ENCODE results near the gene TGFBR2. TPM values are rescaled to one million over a fixed set of nuclear protein-coding genes. Genes with fewer than 3 reads are reported as not detected.

Gene TGFBR2
- total RNA-seq, 1 experiment from 2014 or later, result 16.1 TPM

- intact Hi-C loops (cut with micrococcal nuclease; ENCODE audit: unreplicated experiment), result no loop called here
- POLR2A ChIA-PET (ENCODE audit: low non-redundant PET), result no interaction called here
Observed at GRCh38 chr3:30631243-30631904, 25.0 kb downstream of the TGFBR2 start.

GRCh38 chr3:30632065-30632464, 25.7 kb downstream of the TGFBR2 start:
- Histone ChIP-seq H3K27ac (ENCODE audit: low read depth, low read length, poor library complexity, severe bottlenecking) (peak overlapping the region; percentile 26), H3K9me3 (ENCODE audit: low read depth, low read length, poor library complexity, severe bottlenecking) (no peaks in the 10 kb centered on the region), H3K4me1 (ENCODE audit: insufficient read depth, low read length, poor library complexity, severe bottlenecking) (peaks cover 88% of the 10 kb centered on the region), H3K4me3 (ENCODE audit: low read depth, low read length, poor library complexity, severe bottlenecking) (no peak overlapping the region), H3K27me3 (replicated peaks; ENCODE audit: insufficient read depth, low read depth, low read length, poor library complexity) (no peaks in the 10 kb centered on the region), H3K36me3 (ENCODE audit: insufficient read depth, low read length, poor library complexity, severe bottlenecking) (no peaks in the 10 kb centered on the region)
- TF ChIP-seq EZH2 (IDR thresholded peaks at IDR 0.05; ENCODE audit: borderline replicate concordance, low read depth, low read length, poor library complexity, severe bottlenecking) (no peak), CTCF (conservative IDR thresholded peaks at IDR 0.05; ENCODE audit: low read depth, low read length) (no peak)
- intact Hi-C loops (cut with micrococcal nuclease; ENCODE audit: unreplicated experiment), result no loop called here
- DNase-seq (ENCODE audit: low spot score), result peak; percentile 63
- ChIA-PET POLR2A (ENCODE audit: low non-redundant PET) (no interaction called here), CTCF (no interaction called here)
- no TSS peak for BruUV-seq (replicated peaks)

More at GRCh38 chr3:30631243-30631904, 25.0 kb downstream of the TGFBR2 start:
- Histone ChIP-seq H3K27ac (ENCODE audit: low read depth, low read length, poor library complexity, severe bottlenecking) (peak overlapping the region; percentile 26), H3K27me3 (replicated peaks; ENCODE audit: insufficient read depth, low read depth, low read length, poor library complexity) (no peaks in the 10 kb centered on the region), H3K9me3 (ENCODE audit: low read depth, low read length, poor library complexity, severe bottlenecking) (no peaks in the 10 kb centered on the region), H3K36me3 (ENCODE audit: insufficient read depth, low read length, poor library complexity, severe bottlenecking) (no peaks in the 10 kb centered on the region), H3K4me3 (ENCODE audit: low read depth, low read length, poor library complexity, severe bottlenecking) (no peak overlapping the region), H3K4me1 (ENCODE audit: insufficient read depth, low read length, poor library complexity, severe bottlenecking) (peaks cover 95% of the 10 kb centered on the region)
- no TSS peak for BruUV-seq (replicated peaks)
- DNase-seq (ENCODE audit: low spot score), result no peak
- TF ChIP-seq EZH2 (IDR thresholded peaks at IDR 0.05; ENCODE audit: borderline replicate concordance, low read depth, low read length, poor library complexity, severe bottlenecking) (no peak), CTCF (conservative IDR thresholded peaks at IDR 0.05; ENCODE audit: low read depth, low read length) (no peak)
- CTCF ChIA-PET, result no interaction called here

GRCh38 chr3:30632521-30632920, 26.1 kb downstream of the TGFBR2 start:
- H3K36me3 ChIP-seq (ENCODE audit: insufficient read depth, low read length, poor library complexity, severe bottlenecking), result no peaks in the 10 kb centered on the region
- TF ChIP-seq CTCF (conservative IDR thresholded peaks at IDR 0.05; ENCODE audit: low read depth, low read length) (no peak), EZH2 (IDR thresholded peaks at IDR 0.05; ENCODE audit: borderline replicate concordance, low read depth, low read length, poor library complexity, severe bottlenecking) (no peak)
- H3K4me3 ChIP-seq (ENCODE audit: low read depth, low read length, poor library complexity, severe bottlenecking), result no peak overlapping the region
- no peak for DNase-seq (ENCODE audit: low spot score)
- peaks cover 84% of the 10 kb centered on the region for H3K4me1 ChIP-seq (ENCODE audit: insufficient read depth, low read length, poor library complexity, severe bottlenecking)
- H3K27ac ChIP-seq (ENCODE audit: low read depth, low read length, poor library complexity, severe bottlenecking), result no peak overlapping the region
- no peaks in the 10 kb centered on the region for H3K27me3 ChIP-seq (replicated peaks; ENCODE audit: insufficient read depth, low read depth, low read length, poor library complexity)
- BruUV-seq (replicated peaks), result no TSS peak
- ChIA-PET CTCF (no interaction called here), POLR2A (ENCODE audit: low non-redundant PET) (no interaction called here)
- intact Hi-C loops (cut with micrococcal nuclease; ENCODE audit: unreplicated experiment), result no loop called here
- no peaks in the 10 kb centered on the region for H3K9me3 ChIP-seq (ENCODE audit: low read depth, low read length, poor library complexity, severe bottlenecking)
